H9 (cell line): ENCODE measurements around the gene DLST. TPM values are rescaled to one million over a fixed set of nuclear protein-coding genes. Genes with fewer than 3 reads are reported as not detected.

Experiments used
- DNase-seq: peaks from one replicate; pipeline ENCODE4 v3.0.0-alpha.2; 2017
- H2AFZ ChIP-seq: one replicate; pipeline ENCODE4 v1.6.1; 2013; ENCODE audit warnings: mild to moderate bottlenecking, low read length, control low read depth, moderate library complexity
- H2AK5ac ChIP-seq: 2 replicates; pipeline ENCODE4 v1.6.1; 2013; ENCODE audit warnings: low read length, control low read depth, mixed read lengths; ENCODE audit not compliant: insufficient read length
- H2BK120ac ChIP-seq: one replicate; pipeline ENCODE4 v1.6.1; 2013; ENCODE audit warnings: low read depth, mild to moderate bottlenecking, low read length, control low read depth, inconsistent platforms; ENCODE audit not compliant: poor library complexity, severe bottlenecking
- H2BK12ac ChIP-seq: 2 replicates; pipeline ENCODE4 v1.6.1; 2013; ENCODE audit warnings: low read length, control low read depth, mixed read lengths, low read depth; ENCODE audit not compliant: insufficient read length
- H2BK15ac ChIP-seq: 2 replicates; pipeline ENCODE4 v1.6.1; 2013; ENCODE audit warnings: low read depth, low read length, control low read depth
- H2BK20ac ChIP-seq: one replicate; pipeline ENCODE4 v1.6.1; 2013; ENCODE audit warnings: low read depth, mild to moderate bottlenecking, low read length, control low read depth, inconsistent platforms; ENCODE audit not compliant: poor library complexity, severe bottlenecking
- H2BK5ac ChIP-seq: 2 replicates; pipeline ENCODE4 v1.6.1; 2013; ENCODE audit warnings: low read length, control low read depth, mixed read lengths; ENCODE audit not compliant: insufficient read length
- H3K14ac ChIP-seq: 2 replicates; pipeline ENCODE4 v1.6.1; 2013; ENCODE audit warnings: low read length, control low read depth; ENCODE audit not compliant: insufficient read depth
- H3K18ac ChIP-seq: 2 replicates; pipeline ENCODE4 v1.6.1; 2013; ENCODE audit warnings: low read depth, mild to moderate bottlenecking, mixed read lengths, low read length, control low read depth; ENCODE audit not compliant: insufficient read length
- H3K23ac ChIP-seq: 2 replicates; pipeline ENCODE4 v1.6.1; 2013; ENCODE audit warnings: low read length, control low read depth, mixed read lengths, low read depth; ENCODE audit not compliant: insufficient read length
- H3K23me2 ChIP-seq: 2 replicates; pipeline ENCODE4 v1.6.1; 2013; ENCODE audit warnings: low read depth, mild to moderate bottlenecking, mixed read lengths, low read length, control low read depth; ENCODE audit not compliant: insufficient read length, poor library complexity, severe bottlenecking
- H3K27ac ChIP-seq: 2 replicates; pipeline ENCODE4 v1.5.1; 2013; ENCODE audit warnings: low read length, control low read depth, mixed read lengths, low read depth; ENCODE audit not compliant: insufficient read length
- H3K27me3 ChIP-seq: 2 replicates; pipeline ENCODE4 v1.6.1; 2013; ENCODE audit warnings: low read length, control low read depth, inconsistent platforms; ENCODE audit not compliant: insufficient read depth
- H3K4ac ChIP-seq: 2 replicates; pipeline ENCODE4 v1.6.1; 2013; ENCODE audit warnings: low read depth, mild to moderate bottlenecking, control low read depth, inconsistent platforms, low read length, moderate library complexity
- H3K4me1 ChIP-seq: 2 replicates; pipeline ENCODE4 v1.6.1; 2013; ENCODE audit warnings: low read length, control low read depth, inconsistent platforms; ENCODE audit not compliant: insufficient read depth
- H3K4me2 ChIP-seq: 2 replicates; pipeline ENCODE4 v1.6.1; 2013; ENCODE audit warnings: low read length, control low read depth, mixed read lengths; ENCODE audit not compliant: insufficient read length, insufficient read depth
- H3K56ac ChIP-seq: 2 replicates; pipeline ENCODE4 v1.6.1; 2013; ENCODE audit warnings: low read depth, mild to moderate bottlenecking, mixed read lengths, low read length, control low read depth; ENCODE audit not compliant: insufficient read length
- H3K79me1 ChIP-seq: 2 replicates; pipeline ENCODE4 v1.6.1; 2013; ENCODE audit warnings: low read depth, mild to moderate bottlenecking, moderate library complexity, low read length, control low read depth, inconsistent platforms; ENCODE audit not compliant: insufficient read depth, poor library complexity, severe bottlenecking
- H3K79me2 ChIP-seq: 2 replicates; pipeline ENCODE4 v1.6.1; 2013; ENCODE audit warnings: low read length, control low read depth, inconsistent platforms; ENCODE audit not compliant: insufficient read depth
- H3K9ac ChIP-seq: 2 replicates; pipeline ENCODE4 v1.6.1; 2013; ENCODE audit warnings: low read length, control low read depth, mixed read lengths; ENCODE audit not compliant: insufficient read length; ENCODE audit errors: extremely low read depth
- H3K9me3 ChIP-seq: one replicate; pipeline ENCODE4 v1.6.1; 2013; ENCODE audit warnings: low read depth, low read length, inconsistent platforms; ENCODE audit not compliant: control insufficient read depth
- H3T11ph ChIP-seq: one replicate; pipeline ENCODE4 v1.6.1; 2013; ENCODE audit warnings: mild to moderate bottlenecking, low read length, control low read depth, inconsistent platforms
- H4K20me1 ChIP-seq: one replicate; pipeline ENCODE4 v1.6.1; 2013; ENCODE audit not compliant: control insufficient read depth, insufficient read length, insufficient read depth
- H4K5ac ChIP-seq: 2 replicates; pipeline ENCODE4 v1.6.1; 2013; ENCODE audit warnings: low read depth, mild to moderate bottlenecking, mixed read lengths, low read length, control low read depth; ENCODE audit not compliant: insufficient read length
- H4K8ac ChIP-seq: replicated peaks from 2 replicates; pipeline ENCODE4 v1.6.1; 2013; ENCODE audit warnings: low read length, control low read depth, mixed read lengths, low read depth; ENCODE audit not compliant: insufficient read length
- H4K91ac ChIP-seq: 2 replicates; pipeline ENCODE4 v1.6.1; 2013; ENCODE audit warnings: low read depth, mild to moderate bottlenecking, moderate library complexity, mixed read lengths, low read length, control low read depth; ENCODE audit not compliant: insufficient read length
- H3K27ac Mint-ChIP-seq, 3 experiments: 2 replicates in 2 of 3; 3 replicates in 1 of 3; pipeline ENCODE4 v1.8.0; 2020 to 2021; ENCODE audit warnings: mixed read lengths in 3 of 3, mild to moderate bottlenecking in 1 of 3, moderate library complexity in 1 of 3
- H3K27me3 Mint-ChIP-seq: 2 replicates; pipeline ENCODE4 v1.8.0; 2021; ENCODE audit warnings: low read depth, mild to moderate bottlenecking, moderate library complexity, mixed read lengths
- H3K36me3 Mint-ChIP-seq, 3 experiments: 2 replicates in 2 of 3; 3 replicates in 1 of 3; pipeline ENCODE4 v1.8.0; 2020 to 2021; ENCODE audit warnings: low read depth in 3 of 3, mixed read lengths in 3 of 3; ENCODE audit not compliant: insufficient read depth in 1 of 3
- H3K4me1 Mint-ChIP-seq, 2 experiments: 2 replicates each; pipeline ENCODE4 v1.8.0; 2020; ENCODE audit warnings: mixed read lengths in 2 of 2
- H3K4me3 Mint-ChIP-seq, 2 experiments: 2 replicates in 1 of 2; 3 replicates in 1 of 2; pipeline ENCODE4 v1.8.0; 2020 to 2021; ENCODE audit warnings: mild to moderate bottlenecking in 2 of 2, mixed read lengths in 2 of 2, moderate library complexity in 1 of 2
- H3K9me3 Mint-ChIP-seq, 2 experiments: 2 replicates in 1 of 2; 3 replicates in 1 of 2; pipeline ENCODE4 v1.8.0; 2020; ENCODE audit warnings: mild to moderate bottlenecking in 2 of 2, mixed read lengths in 2 of 2, moderate library complexity in 1 of 2
- WGBS: extraction: QIAGEN DNeasy Blood & Tissue Kit; methylation state at CpG from one replicate; pipeline ENCODE4 v1.1.7; 2013; ENCODE audit warnings: missing lambda C conversion rate, low lambda C conversion rate, mixed read lengths; ENCODE audit not compliant: insufficient read length; ENCODE audit errors: extremely low coverage; 5-methylcytosine and 5-hydroxymethylcytosine counted together
- total RNA-seq: library from RNA; stranded (reverse); gene quantifications from 2 replicates; pipeline ENCODE4 v1.2.1, GENCODE V29; 2021
- TF ChIP-seq, protein P1 (sequence below): fragments of 200-600 bp; sonication (generic); conservative IDR thresholded peaks from 3 replicates; pipeline ENCODE4 v1.8.0; 2021; ENCODE audit warnings: antibody characterized with exemption, mild to moderate bottlenecking

DLST gene
- total RNA-seq, 1 experiment from 2014 or later = 116 TPM

DNA sequence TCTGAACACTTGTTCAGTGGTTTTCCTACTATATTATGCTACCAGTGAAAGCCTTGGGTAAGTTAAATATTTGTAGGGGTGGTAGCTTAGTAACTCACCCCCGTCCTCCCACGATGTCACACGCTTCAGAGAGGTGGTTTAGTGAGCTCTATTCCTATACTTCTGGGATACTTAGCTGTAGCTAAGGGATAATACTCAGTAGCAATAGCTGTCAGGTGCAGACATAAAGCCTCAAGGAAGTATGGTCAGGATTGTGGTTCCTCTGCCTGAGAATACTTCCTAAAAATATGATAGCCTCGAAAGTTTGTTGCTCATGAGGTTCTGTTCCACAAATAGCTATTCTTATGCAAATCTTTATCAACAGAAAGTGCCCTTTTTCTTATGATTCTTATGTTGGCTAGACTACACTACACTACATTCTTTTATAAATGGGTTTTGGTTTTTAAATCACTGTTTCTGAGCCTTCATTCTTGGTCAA is 11.9 kb downstream of the DLST start:
- H4K8ac ChIP-seq = no peak overlapping the region
- H3K9ac ChIP-seq = no peak overlapping the region
- no peak overlapping the region for H3T11ph ChIP-seq
- peaks cover 3% of the 10 kb centered on the region for H3K79me1 ChIP-seq
- no peak overlapping the region for H3K18ac ChIP-seq
- H2BK20ac ChIP-seq = no peak overlapping the region
- no peaks in the 10 kb centered on the region for H3K79me2 ChIP-seq
- Mint-ChIP-seq H3K36me3 (peaks cover 67 to 95% (median 95%) of the 10 kb centered on the region in 3 experiments), H3K9me3 (no peaks in the 10 kb centered on the region), H3K27ac (no peak overlapping the region), H3K4me1 (peaks cover 3 to 4% of the 10 kb centered on the region in 2 experiments), H3K27me3 (no peaks in the 10 kb centered on the region), H3K4me3 (no peak overlapping the region)
- H4K20me1 ChIP-seq = no peaks in the 10 kb centered on the region
- H3K4ac ChIP-seq = no peak overlapping the region
- DNase-seq = no peak
- no peak overlapping the region for H2AFZ ChIP-seq
- no peak overlapping the region for H2BK15ac ChIP-seq
- H3K4me2 ChIP-seq = no peak overlapping the region
- no peaks in the 10 kb centered on the region for H3K27me3 ChIP-seq
- H3K4me1 ChIP-seq = no peaks in the 10 kb centered on the region
- no peak overlapping the region for H2BK5ac ChIP-seq
- no peak overlapping the region for H3K27ac ChIP-seq
- H4K5ac ChIP-seq = no peak overlapping the region
- no CpG with 5 or more reads among the region's 4 CpGs for WGBS
- H2BK12ac ChIP-seq = no peak overlapping the region
- no peak overlapping the region for H3K14ac ChIP-seq
- no peaks in the 10 kb centered on the region for H3K23me2 ChIP-seq
- no peak overlapping the region for H2AK5ac ChIP-seq
- H2BK120ac ChIP-seq = no peak overlapping the region
- no peak overlapping the region for H3K23ac ChIP-seq
- no peak overlapping the region for H3K56ac ChIP-seq
- TF ChIP-seq, protein P1, sequence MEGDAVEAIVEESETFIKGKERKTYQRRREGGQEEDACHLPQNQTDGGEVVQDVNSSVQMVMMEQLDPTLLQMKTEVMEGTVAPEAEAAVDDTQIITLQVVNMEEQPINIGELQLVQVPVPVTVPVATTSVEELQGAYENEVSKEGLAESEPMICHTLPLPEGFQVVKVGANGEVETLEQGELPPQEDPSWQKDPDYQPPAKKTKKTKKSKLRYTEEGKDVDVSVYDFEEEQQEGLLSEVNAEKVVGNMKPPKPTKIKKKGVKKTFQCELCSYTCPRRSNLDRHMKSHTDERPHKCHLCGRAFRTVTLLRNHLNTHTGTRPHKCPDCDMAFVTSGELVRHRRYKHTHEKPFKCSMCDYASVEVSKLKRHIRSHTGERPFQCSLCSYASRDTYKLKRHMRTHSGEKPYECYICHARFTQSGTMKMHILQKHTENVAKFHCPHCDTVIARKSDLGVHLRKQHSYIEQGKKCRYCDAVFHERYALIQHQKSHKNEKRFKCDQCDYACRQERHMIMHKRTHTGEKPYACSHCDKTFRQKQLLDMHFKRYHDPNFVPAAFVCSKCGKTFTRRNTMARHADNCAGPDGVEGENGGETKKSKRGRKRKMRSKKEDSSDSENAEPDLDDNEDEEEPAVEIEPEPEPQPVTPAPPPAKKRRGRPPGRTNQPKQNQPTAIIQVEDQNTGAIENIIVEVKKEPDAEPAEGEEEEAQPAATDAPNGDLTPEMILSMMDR = no peak
- no peak overlapping the region for H4K91ac ChIP-seq
- H3K9me3 ChIP-seq = no peaks in the 10 kb centered on the region
